Dendritic cell treated with granulocyte-macrophage colony-stimulating factor and Interleukin-4, amounts not matched to agents 40 ng/mL and 50 ng/mL, for 4 days (primary cell): Measurements from ENCODE around the gene SGSM1.

Experiments
- H3K27ac Mint-ChIP-seq: one replicate; pipeline ENCODE4 v1.8.0; 2022; ENCODE audit warnings: mild to moderate bottlenecking, mixed read lengths
- H3K27me3 Mint-ChIP-seq: one replicate; pipeline ENCODE4 v1.8.0; 2022; ENCODE audit warnings: mild to moderate bottlenecking, mixed read lengths
- H3K36me3 Mint-ChIP-seq: one replicate; pipeline ENCODE4 v1.8.0; 2022; ENCODE audit warnings: low read depth, mixed read lengths
- H3K4me1 Mint-ChIP-seq: one replicate; pipeline ENCODE4 v1.8.0; 2022; ENCODE audit warnings: low read depth, mixed read lengths
- H3K4me3 Mint-ChIP-seq: one replicate; pipeline ENCODE4 v1.8.0; 2022; ENCODE audit warnings: mild to moderate bottlenecking, moderate library complexity, mixed read lengths
- H3K9me3 Mint-ChIP-seq: one replicate; pipeline ENCODE4 v1.8.0; 2022; ENCODE audit warnings: mixed read lengths
- intact Hi-C: fragments of 100-400 bp; cut with micrococcal nuclease; formaldehyde crosslinking; loops from one replicate; pipeline ENCODE4 v1.15.0; 2022

SGSM1 gene

GRCh38 chr22:24926849-24927579 lies 121.0 kb downstream of the SGSM1 start:
- Mint-ChIP-seq H3K9me3 (no peaks in the 10 kb centered on the region), H3K36me3 (no peaks in the 10 kb centered on the region), H3K4me3 (no peak overlapping the region), H3K4me1 (no peaks in the 10 kb centered on the region), H3K27ac (no peak overlapping the region), H3K27me3 (peaks cover 11% of the 10 kb centered on the region)
- intact Hi-C loops: no loop called here

GRCh38 chr22:24928322-24928721 lies 122.3 kb downstream of the SGSM1 start:
- Mint-ChIP-seq H3K27me3 (peaks cover 11% of the 10 kb centered on the region), H3K36me3 (no peaks in the 10 kb centered on the region), H3K4me3 (no peak overlapping the region), H3K9me3 (no peaks in the 10 kb centered on the region), H3K27ac (no peak overlapping the region), H3K4me1 (no peaks in the 10 kb centered on the region)
- intact Hi-C loops: no loop called here

GRCh38 chr22:24930678-24931077 lies 124.7 kb downstream of the SGSM1 start:
- H3K27me3 Mint-ChIP-seq: peaks cover 11% of the 10 kb centered on the region
- intact Hi-C loops: no loop called here
- H3K4me1 Mint-ChIP-seq: no peaks in the 10 kb centered on the region
- H3K27ac Mint-ChIP-seq: no peak overlapping the region
- H3K9me3 Mint-ChIP-seq: no peaks in the 10 kb centered on the region
- no peaks in the 10 kb centered on the region for H3K36me3 Mint-ChIP-seq
- H3K4me3 Mint-ChIP-seq: no peak overlapping the region

- intact Hi-C loops: no loop called here
- Mint-ChIP-seq H3K9me3 (no peaks in the 10 kb centered on the region), H3K4me1 (no peaks in the 10 kb centered on the region), H3K27me3 (peaks cover 1% of the 10 kb centered on the region), H3K36me3 (no peaks in the 10 kb centered on the region), H3K4me3 (no peak overlapping the region), H3K27ac (no peak overlapping the region)
These were observed 129.9 kb downstream of the SGSM1 start for GRCh38 chr22:24935771-24936483.

- Mint-ChIP-seq H3K4me1 (no peaks in the 10 kb centered on the region), H3K27ac (no peak overlapping the region), H3K36me3 (no peaks in the 10 kb centered on the region), H3K9me3 (no peaks in the 10 kb centered on the region), H3K4me3 (no peak overlapping the region), H3K27me3 (no peaks in the 10 kb centered on the region)
- intact Hi-C loops: no loop called here
These were observed 131.1 kb downstream of the SGSM1 start for GRCh38 chr22:24937114-24937513.

GRCh38 chr22:24938741-24939341 lies 132.8 kb downstream of the SGSM1 start:
- no peaks in the 10 kb centered on the region for H3K27me3 Mint-ChIP-seq
- no peak overlapping the region for H3K4me3 Mint-ChIP-seq
- no peaks in the 10 kb centered on the region for H3K36me3 Mint-ChIP-seq
- no peaks in the 10 kb centered on the region for H3K4me1 Mint-ChIP-seq
- no peaks in the 10 kb centered on the region for H3K9me3 Mint-ChIP-seq
- intact Hi-C loops: loop anchor here (2.0 kb wide), 1 partner anchor 110 kb away; no protein-coding TSS in a partner anchor
- no peak overlapping the region for H3K27ac Mint-ChIP-seq

- peaks cover 1% of the 10 kb centered on the region for H3K27me3 Mint-ChIP-seq
- H3K36me3 Mint-ChIP-seq: no peaks in the 10 kb centered on the region
- H3K4me3 Mint-ChIP-seq: no peak overlapping the region
- no peak overlapping the region for H3K27ac Mint-ChIP-seq
- intact Hi-C loops: no loop called here
- H3K9me3 Mint-ChIP-seq: no peaks in the 10 kb centered on the region
- H3K4me1 Mint-ChIP-seq: peaks cover 6% of the 10 kb centered on the region
These were observed 136.3 kb downstream of the SGSM1 start for GRCh38 chr22:24942301-24942700.

GRCh38 chr22:24944217-24944937 lies 138.4 kb downstream of the SGSM1 start:
- Mint-ChIP-seq H3K27ac (no peak overlapping the region), H3K27me3 (peaks cover 6% of the 10 kb centered on the region), H3K4me1 (peaks cover 6% of the 10 kb centered on the region), H3K4me3 (no peak overlapping the region), H3K9me3 (no peaks in the 10 kb centered on the region), H3K36me3 (no peaks in the 10 kb centered on the region)
- intact Hi-C loops: no loop called here

GRCh38 chr22:24945430-24945829 lies 139.4 kb downstream of the SGSM1 start:
- H3K27me3 Mint-ChIP-seq: peaks cover 14% of the 10 kb centered on the region
- H3K27ac Mint-ChIP-seq: no peak overlapping the region
- H3K4me1 Mint-ChIP-seq: peaks cover 6% of the 10 kb centered on the region
- no peak overlapping the region for H3K4me3 Mint-ChIP-seq
- no peaks in the 10 kb centered on the region for H3K9me3 Mint-ChIP-seq
- no peaks in the 10 kb centered on the region for H3K36me3 Mint-ChIP-seq
- intact Hi-C loops: no loop called here

- Mint-ChIP-seq H3K9me3 (no peaks in the 10 kb centered on the region), H3K36me3 (no peaks in the 10 kb centered on the region), H3K4me3 (no peak overlapping the region), H3K27ac (no peak overlapping the region), H3K27me3 (peaks cover 33% of the 10 kb centered on the region), H3K4me1 (peaks cover 13% of the 10 kb centered on the region)
- intact Hi-C loops: no loop called here
These were observed 141.4 kb downstream of the SGSM1 start for GRCh38 chr22:24947383-24947782.

GRCh38 chr22:24947881-24948280 lies 141.9 kb downstream of the SGSM1 start:
- Mint-ChIP-seq H3K9me3 (no peaks in the 10 kb centered on the region), H3K27me3 (peaks cover 36% of the 10 kb centered on the region), H3K36me3 (no peaks in the 10 kb centered on the region), H3K27ac (no peak overlapping the region), H3K4me1 (peaks cover 15% of the 10 kb centered on the region), H3K4me3 (no peak overlapping the region)
- intact Hi-C loops: no loop called here

- Mint-ChIP-seq H3K9me3 (no peaks in the 10 kb centered on the region), H3K4me3 (no peak overlapping the region), H3K4me1 (peaks cover 20% of the 10 kb centered on the region), H3K36me3 (no peaks in the 10 kb centered on the region), H3K27ac (no peak overlapping the region), H3K27me3 (peaks cover 41% of the 10 kb centered on the region)
- intact Hi-C loops: no loop called here
These were observed 142.6 kb downstream of the SGSM1 start for GRCh38 chr22:24948356-24949202.

GRCh38 chr22:24950272-24950902 lies 144.4 kb downstream of the SGSM1 start:
- intact Hi-C loops: no loop called here
- H3K36me3 Mint-ChIP-seq: no peaks in the 10 kb centered on the region
- peaks cover 20% of the 10 kb centered on the region for H3K4me1 Mint-ChIP-seq
- H3K9me3 Mint-ChIP-seq: no peaks in the 10 kb centered on the region
- no peak overlapping the region for H3K27ac Mint-ChIP-seq
- H3K4me3 Mint-ChIP-seq: no peak overlapping the region
- peaks cover 57% of the 10 kb centered on the region for H3K27me3 Mint-ChIP-seq
